Uterus (tissue), 4 donors: ENCODE measurements around the gene PITX3. TPM values are rescaled to one million over a fixed set of nuclear protein-coding genes. Genes with fewer than 3 reads are reported as not detected.

Source experiments
- DNase-seq, 2 donors: peaks; one replicate each; pipeline ENCODE4 v3.0.0-alpha.2; 2019 to 2020
- H3K27ac ChIP-seq, 2 donors: fragments of 200-600 bp; sonication (generic); 1 replicate in 1 of 2; 2 replicates in 1 of 2; pipeline ENCODE4 v1.5.1; 2016 to 2018
- H3K27me3 ChIP-seq, 2 donors: fragments of 200-600 bp; sonication (generic); one replicate each; pipeline ENCODE4 v1.5.1; 2018 to 2019; ENCODE audit warnings: control low read depth in 1 of 2
- H3K36me3 ChIP-seq, 2 donors: fragments of 200-600 bp; sonication (generic); one replicate each; pipeline ENCODE4 v1.5.1; 2019; ENCODE audit warnings: control low read depth in 1 of 2
- H3K4me1 ChIP-seq, 2 donors: fragments of 200-600 bp; sonication (generic); one replicate each; pipeline ENCODE4 v1.5.1; 2018 to 2019; ENCODE audit warnings: control low read depth in 1 of 2
- H3K4me3 ChIP-seq, 2 donors: fragments of 200-600 bp; sonication (generic); 1 replicate in 1 of 2; 2 replicates in 1 of 2; pipeline ENCODE4 v1.5.1; 2018 to 2019; ENCODE audit warnings: mild to moderate bottlenecking in 1 of 2
- H3K9me3 ChIP-seq, 2 donors: fragments of 200-600 bp; sonication (generic); one replicate each; pipeline ENCODE4 v1.5.1; 2019; ENCODE audit warnings: control low read depth in 1 of 2
- CTCF ChIP-seq, 4 experiments: fragments of 200-600 bp in 2 of 4; fragments of 450-650 bp in 2 of 4; sonication (generic) in 2 of 4; IDR thresholded peaks; one replicate each; pipeline ENCODE4 v1.5.1; 2016 to 2019; ENCODE audit warnings: antibody characterized with exemption in 4 of 4, mild to moderate bottlenecking in 2 of 4, moderate library complexity in 1 of 4
- POLR2A ChIP-seq, 2 donors: fragments of 450-650 bp; IDR thresholded peaks; one replicate each; pipeline ENCODE4 v1.6.1; 2016; ENCODE audit warnings: antibody characterized with exemption in 2 of 2, mild to moderate bottlenecking in 1 of 2, moderate library complexity in 1 of 2
- intact Hi-C: fragments of 100-400 bp; cut with DNase I; formaldehyde crosslinking; loops from one replicate; pipeline ENCODE4 v1.15.1; 2023; ENCODE audit warnings: low total_unique reads
- total RNA-seq, 4 donors: library from RNA; depleted of rRNA in 3 of 4; stranded (reverse); fragments of >200 nt in 3 of 4; gene quantifications; one replicate each; pipeline versions ENCODE4 v1.1.0 to v1.2.4, GENCODE V29; 2014 to 2023
- donor health status: DM: yes; HTN: yes; CAD: no.

The PITX3 gene
- total RNA-seq, 4 donors from 2014 or later = not detected

- Histone ChIP-seq H3K27ac (no peak overlapping the region), H3K4me1 (peaks cover 0 to 18% of the 10 kb centered on the region in 2 donors), H3K4me3 (peak overlapping the region in 1 of 2 donors; percentile 14), H3K27me3 (peaks cover 13 to 18% of the 10 kb centered on the region in 2 donors), H3K9me3 (no peaks in the 10 kb centered on the region), H3K36me3 (no peaks in the 10 kb centered on the region)
- no peak for TF ChIP-seq POLR2A (IDR thresholded peaks at IDR 0.05)
- no peak for TF ChIP-seq CTCF (IDR thresholded peaks at IDR 0.05)
- peak; percentile 33 to 40 for DNase-seq
- intact Hi-C loops = no loop called here
Measured at GRCh38 chr10:102230264-102230860, 10.9 kb downstream of the PITX3 start.

GRCh38 chr10:102229810-102230263, 11.5 kb downstream of the PITX3 start:
- H3K4me1 ChIP-seq = peaks cover 0 to 18% of the 10 kb centered on the region in 2 donors
- peak; percentile 79 for DNase-seq
- TF ChIP-seq POLR2A (IDR thresholded peaks at IDR 0.05) = no peak
- TF ChIP-seq CTCF (IDR thresholded peaks at IDR 0.05) = peak; percentile 90 to 98 (median 96)
- no peak overlapping the region for H3K27ac ChIP-seq
- no peaks in the 10 kb centered on the region for H3K9me3 ChIP-seq
- intact Hi-C loops = loop anchor here (2.0 kb wide), 1 partner anchor 123 kb away; no protein-coding TSS in a partner anchor
- H3K27me3 ChIP-seq = peaks cover 13 to 18% of the 10 kb centered on the region in 2 donors
- no peaks in the 10 kb centered on the region for H3K36me3 ChIP-seq
- H3K4me3 ChIP-seq = peak overlapping the region in 1 of 2 donors; percentile 14

- H3K27ac ChIP-seq = no peak overlapping the region
- H3K4me1 ChIP-seq = peaks cover 0 to 18% of the 10 kb centered on the region in 2 donors
- intact Hi-C loops = no loop called here
- TF ChIP-seq CTCF (IDR thresholded peaks at IDR 0.05) (no peak), POLR2A (IDR thresholded peaks at IDR 0.05) (no peak)
- no peak for DNase-seq
- no peak overlapping the region for H3K4me3 ChIP-seq
- H3K27me3 ChIP-seq = peaks cover 13% of the 10 kb centered on the region in 2 donors
- H3K36me3 ChIP-seq = no peaks in the 10 kb centered on the region
- H3K9me3 ChIP-seq = no peaks in the 10 kb centered on the region
Measured at GRCh38 chr10:102227050-102227449, 14.3 kb downstream of the PITX3 start.

GRCh38 chr10:102226542-102226870, 14.8 kb downstream of the PITX3 start:
- H3K27ac ChIP-seq = peak overlapping the region in 1 of 2 donors; percentile 36
- intact Hi-C loops = no loop called here
- H3K9me3 ChIP-seq = no peaks in the 10 kb centered on the region
- H3K4me3 ChIP-seq = peak overlapping the region in 1 of 2 donors; percentile 25
- DNase-seq = no peak
- no peaks in the 10 kb centered on the region for H3K36me3 ChIP-seq
- H3K27me3 ChIP-seq = peaks cover 7 to 8% of the 10 kb centered on the region in 2 donors
- TF ChIP-seq CTCF (IDR thresholded peaks at IDR 0.05) (no peak), POLR2A (IDR thresholded peaks at IDR 0.05) (no peak)
- H3K4me1 ChIP-seq = peaks cover 0 to 15% of the 10 kb centered on the region in 2 donors

- intact Hi-C loops = no loop called here
- H3K27ac ChIP-seq = peak within 1 kb of the TSS; percentile 69 to 76
- peaks cover 1 to 2% of the 10 kb centered on the region in 2 donors for H3K27me3 ChIP-seq
- H3K9me3 ChIP-seq = no peaks in the 10 kb centered on the region
- no peaks in the 10 kb centered on the region for H3K36me3 ChIP-seq
- peak; percentile 93 to 94 for DNase-seq
- H3K4me3 ChIP-seq = peak within 1 kb of the TSS in 1 of 2 donors; percentile 25
- TF ChIP-seq POLR2A (IDR thresholded peaks at IDR 0.05) = peak in 1 of 2 donors; percentile 34
- TF ChIP-seq CTCF (IDR thresholded peaks at IDR 0.05) = peak in 1 of 4 experiments; percentile 9
- peaks cover 0 to 9% of the 10 kb centered on the region in 2 donors for H3K4me1 ChIP-seq
Measured at GRCh38 chr10:102225646-102226541, 15.4 kb downstream of the PITX3 start, which contains the start of gene ELOVL3. Gene ELOVL3, plus strand, starts transcription at chr10:102226299. Its CDS starts 250 bp downstream, at chr10:102226549.
